GM19238 (cell line): Measurements from ENCODE around the gene B4GALT2.
A peak's percentile ranks its signal among the peaks of the same experiment; 100 is the strongest.

ENCODE experiments used
- DNase-seq: peaks from one replicate; pipeline ENCODE4 v3.0.0; 2011; ENCODE audit warnings: low spot score; ENCODE audit not compliant: insufficient read length

B4GALT2 gene

DNA sequence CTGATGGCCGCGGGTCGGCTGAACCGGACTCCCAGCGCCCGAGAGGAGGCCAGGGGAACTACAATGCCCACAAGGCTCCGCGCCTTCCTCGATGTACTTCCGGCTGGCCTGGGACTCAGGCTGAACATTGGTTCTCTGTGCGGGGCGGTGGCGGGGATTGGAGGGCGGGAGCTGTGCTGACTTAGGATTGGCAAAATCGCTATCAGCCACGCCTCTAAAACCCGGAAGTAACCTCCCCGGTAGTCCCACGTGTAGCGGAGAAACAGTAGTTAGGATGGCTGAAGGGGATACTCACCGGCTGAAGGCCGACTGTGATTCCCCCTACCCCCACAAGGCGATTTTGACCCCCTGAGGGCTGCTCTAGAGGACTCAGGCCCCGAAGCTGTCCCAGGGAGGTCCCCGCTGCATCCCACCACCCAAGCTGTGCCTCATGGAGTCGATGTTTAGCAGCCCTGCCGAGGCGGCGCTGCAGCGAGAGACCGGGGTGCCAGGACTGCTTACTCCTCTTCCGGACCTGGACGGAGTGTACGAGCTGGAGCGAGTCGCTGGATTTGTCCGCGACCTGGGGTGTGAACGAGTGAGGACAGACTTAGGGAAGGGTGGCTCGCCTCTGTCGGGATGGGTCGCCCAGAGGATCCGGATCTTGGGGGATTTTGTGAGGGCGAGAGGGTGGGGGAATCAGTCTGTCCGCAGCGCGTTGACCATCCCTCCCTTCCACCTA, 9.1 kb upstream of the B4GALT2 start, which contains the start of gene DPH2:
Gene DPH2 (plus strand): TSS at position 265 of the 721 bp plus-strand sequence. CDS start 166 bp downstream, at position 431.
- DNase-seq, result peak; percentile 100

GRCh38 chr1:43970502-43970901, 8.5 kb upstream of the B4GALT2 start:
- DNase-seq, result no peak

GRCh38 chr1:43970911-43971310, 8.1 kb upstream of the B4GALT2 start:
- DNase-seq, result no peak

DNA sequence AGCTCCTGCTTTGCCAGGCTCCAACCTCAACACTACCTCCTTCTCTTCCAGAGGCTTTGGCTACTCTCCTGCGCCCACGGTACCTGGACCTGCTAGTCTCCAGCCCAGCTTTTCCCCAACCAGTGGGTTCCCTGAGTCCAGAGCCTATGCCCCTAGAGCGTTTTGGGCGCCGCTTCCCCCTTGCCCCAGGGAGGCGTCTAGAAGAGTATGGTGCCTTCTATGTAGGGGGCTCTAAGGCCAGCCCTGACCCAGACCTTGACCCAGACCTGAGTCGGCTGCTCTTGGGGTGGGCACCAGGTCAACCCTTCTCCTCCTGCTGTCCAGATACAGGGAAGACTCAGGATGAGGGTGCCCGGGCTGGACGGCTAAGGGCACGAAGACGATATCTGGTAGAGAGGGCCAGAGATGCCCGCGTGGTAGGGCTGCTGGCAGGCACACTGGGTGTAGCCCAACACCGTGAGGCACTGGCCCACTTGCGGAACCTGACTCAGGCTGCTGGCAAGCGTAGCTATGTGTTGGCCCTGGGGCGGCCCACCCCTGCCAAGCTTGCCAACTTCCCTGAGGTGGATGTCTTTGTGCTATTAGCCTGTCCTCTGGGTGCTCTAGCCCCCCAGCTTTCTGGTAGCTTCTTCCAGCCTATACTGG, 7.6 kb upstream of the B4GALT2 start:
- DNase-seq, result no peak

GRCh38 chr1:43973981-43974442, 5.0 kb upstream of the B4GALT2 start:
- no peak for DNase-seq

DNA sequence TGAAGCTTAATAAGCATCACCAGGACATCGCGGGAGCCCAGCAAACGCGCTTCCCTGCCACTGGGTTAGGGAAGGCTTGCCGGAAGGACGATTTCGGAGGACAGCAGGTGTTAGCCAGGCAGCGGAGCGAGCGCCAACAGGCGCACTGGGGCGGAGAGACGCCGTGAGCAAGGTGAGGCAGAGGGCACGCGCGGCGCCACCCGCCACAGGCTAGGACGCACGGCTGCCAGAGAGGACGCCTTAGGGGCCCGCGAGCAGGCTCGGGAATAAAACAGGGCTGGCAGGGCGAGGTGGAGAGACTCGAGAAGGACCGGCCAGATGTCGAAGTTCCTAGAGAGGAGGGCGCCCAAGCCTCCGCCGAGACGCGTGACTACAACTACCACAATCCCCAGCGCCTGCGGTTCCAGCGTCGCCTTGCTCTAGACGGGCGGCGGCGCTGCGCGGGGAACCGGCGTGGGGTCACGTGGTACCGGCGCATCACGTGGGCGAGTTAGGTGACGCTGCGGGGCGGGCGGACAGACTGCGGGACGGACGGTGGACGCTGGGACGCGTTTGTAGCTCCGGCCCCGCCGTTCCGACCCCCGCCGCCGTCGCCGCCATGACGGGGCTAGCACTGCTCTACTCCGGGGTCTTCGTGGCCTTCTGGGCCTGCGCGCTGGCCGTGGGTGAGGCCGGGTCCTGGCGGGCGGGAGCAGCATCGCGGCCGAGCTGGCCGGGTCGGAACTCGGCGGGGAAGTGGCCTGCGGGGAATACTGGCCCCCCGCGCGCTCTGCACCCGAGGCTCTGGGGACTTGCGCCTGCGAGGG, 4.4 kb upstream of the B4GALT2 start, which contains the start of gene ATP6V0B:
Gene ATP6V0B (plus strand): TSS at position 518 of the 806 bp plus-strand sequence. CDS start 81 bp downstream, at position 599.
- peak; percentile 95 for DNase-seq

GRCh38 chr1:43975249-43975961, 3.6 kb upstream of the B4GALT2 start:
- peak; percentile 41 for DNase-seq

DNA sequence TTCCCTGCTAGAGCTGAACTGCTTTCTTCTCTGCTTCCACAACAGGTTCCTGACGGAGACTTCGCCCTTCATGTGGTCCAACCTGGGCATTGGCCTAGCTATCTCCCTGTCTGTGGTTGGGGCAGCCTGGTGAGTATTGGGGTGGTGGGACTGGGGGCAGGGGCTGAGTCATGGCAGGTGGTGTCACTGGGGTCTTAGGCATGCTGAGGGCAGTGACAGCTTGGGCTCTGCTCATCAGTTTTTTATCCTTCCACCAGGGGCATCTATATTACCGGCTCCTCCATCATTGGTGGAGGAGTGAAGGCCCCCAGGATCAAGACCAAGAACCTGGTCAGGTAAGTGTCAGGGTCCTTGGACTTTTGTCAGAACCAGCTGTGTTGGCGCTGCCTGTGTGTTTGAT, 3.0 kb upstream of the B4GALT2 start:
- no peak for DNase-seq

- DNase-seq, result no peak
Observed at GRCh38 chr1:43976890-43977289, 2.1 kb upstream of the B4GALT2 start.

GRCh38 chr1:43977376-43978263, 1.4 kb upstream of the B4GALT2 start:
- DNase-seq, result no peak

DNA sequence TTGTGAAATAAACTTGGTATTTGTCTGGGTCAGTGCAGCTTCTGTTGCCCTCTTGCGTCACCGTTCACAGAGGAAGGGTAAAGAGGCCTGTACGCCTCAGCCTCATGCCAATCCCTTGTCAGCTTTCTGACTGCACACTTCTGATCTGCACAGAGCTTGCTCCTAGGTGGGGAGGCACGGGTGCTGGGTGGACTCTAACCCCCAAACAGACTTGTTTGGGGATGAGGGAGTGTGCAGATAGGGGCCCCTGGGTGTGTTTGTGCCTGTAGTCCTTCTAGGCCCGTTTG, 803 bp upstream of the B4GALT2 start:
- no peak for DNase-seq

- no peak for DNase-seq
Observed at GRCh38 chr1:43979261-43979527, 184 bp downstream of the B4GALT2 start.

DNA sequence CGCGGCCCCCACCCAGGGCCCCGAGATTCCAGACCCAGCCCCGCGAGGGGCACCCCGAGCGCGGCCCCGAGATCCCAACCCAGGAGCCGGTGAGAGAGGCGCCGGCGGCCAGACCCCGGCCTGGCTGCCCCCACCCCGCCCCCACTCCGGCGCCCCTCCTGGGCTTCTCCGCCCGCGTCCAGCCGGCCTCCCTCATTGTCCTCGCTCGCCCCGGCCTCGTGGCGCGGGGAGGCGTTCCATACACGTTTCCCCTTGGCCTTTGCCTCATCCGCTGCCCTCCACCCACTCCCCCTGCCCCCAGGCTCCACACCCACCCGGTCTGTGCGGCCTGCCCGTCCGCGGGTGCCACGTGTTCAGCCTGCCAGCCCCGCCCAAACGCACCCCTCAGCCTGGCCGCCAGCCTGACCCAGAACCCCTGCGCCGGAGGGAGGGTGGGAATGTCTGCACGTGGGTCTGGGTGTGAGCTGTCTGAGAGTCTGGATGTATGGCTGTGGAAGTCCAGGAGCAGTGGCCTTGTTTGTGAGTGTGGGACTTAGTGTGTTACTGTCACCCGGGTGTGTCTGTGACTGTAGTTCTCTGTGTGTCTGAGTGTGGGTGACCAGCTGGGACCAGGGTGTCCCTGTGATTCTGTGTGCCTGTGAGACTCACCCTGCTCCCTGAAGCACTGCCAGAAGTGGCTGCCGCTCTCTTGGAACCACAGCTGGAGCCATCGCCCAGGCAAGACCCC, 681 bp downstream of the B4GALT2 start:
- peak; percentile 47 for DNase-seq

DNA sequence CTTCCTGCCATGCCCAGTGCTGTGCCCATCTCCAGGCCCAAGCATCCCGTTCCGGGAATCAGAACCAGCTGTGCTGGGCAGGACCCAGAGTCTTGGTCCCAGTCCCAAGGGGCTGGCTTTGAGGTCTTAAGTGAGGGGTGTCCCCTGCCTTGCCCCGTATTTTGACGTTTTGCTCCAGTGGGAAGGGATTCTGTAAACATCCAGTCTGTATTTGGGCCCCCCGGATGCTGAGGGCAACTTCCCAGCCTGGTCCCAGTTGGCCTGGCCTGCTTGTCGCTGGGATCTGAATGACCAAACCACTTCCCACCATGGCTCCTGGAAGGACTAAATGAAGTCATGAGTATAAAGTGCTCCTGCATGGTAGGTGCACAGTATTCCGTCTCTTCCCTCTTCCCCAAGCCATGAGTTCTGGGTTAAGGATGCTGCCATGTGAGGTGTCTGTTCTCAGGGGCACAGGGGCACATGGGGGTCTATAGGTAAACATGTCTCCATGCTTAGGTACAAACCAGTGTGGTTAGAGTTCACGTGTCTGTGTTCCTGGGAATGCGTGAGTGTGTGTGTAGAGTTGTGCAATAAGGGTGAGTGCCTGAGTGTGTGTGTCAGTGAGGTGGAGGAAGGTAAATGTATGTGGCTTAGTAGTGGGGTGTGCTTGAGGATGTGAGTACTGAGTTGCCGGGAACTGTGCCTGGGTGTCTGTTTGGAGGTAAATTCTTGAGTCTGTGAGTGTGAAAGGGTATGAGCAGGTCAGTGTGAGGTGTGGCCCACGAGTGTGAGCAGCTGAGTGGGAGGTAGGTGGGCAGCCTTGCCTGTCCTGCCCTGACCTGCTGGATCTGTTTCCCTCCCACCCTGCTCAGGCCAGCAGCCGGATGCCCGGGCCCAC, 1.5 kb downstream of the B4GALT2 start:
- no peak for DNase-seq

DNA sequence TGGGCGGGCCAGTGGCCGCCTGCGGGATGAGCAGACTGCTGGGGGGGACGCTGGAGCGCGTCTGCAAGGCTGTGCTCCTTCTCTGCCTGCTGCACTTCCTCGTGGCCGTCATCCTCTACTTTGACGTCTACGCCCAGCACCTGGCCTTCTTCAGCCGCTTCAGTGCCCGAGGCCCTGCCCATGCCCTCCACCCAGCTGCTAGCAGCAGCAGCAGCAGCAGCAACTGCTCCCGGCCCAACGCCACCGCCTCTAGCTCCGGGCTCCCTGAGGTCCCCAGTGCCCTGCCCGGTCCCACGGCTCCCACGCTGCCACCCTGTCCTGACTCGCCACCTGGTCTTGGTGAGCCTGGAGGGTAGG, 2.1 kb downstream of the B4GALT2 start:
- no peak for DNase-seq

- no peak for DNase-seq
Observed at GRCh38 chr1:43981636-43982035, 2.6 kb downstream of the B4GALT2 start.

- DNase-seq, result no peak
Observed at GRCh38 chr1:43982241-43982640, 3.2 kb downstream of the B4GALT2 start.

DNA sequence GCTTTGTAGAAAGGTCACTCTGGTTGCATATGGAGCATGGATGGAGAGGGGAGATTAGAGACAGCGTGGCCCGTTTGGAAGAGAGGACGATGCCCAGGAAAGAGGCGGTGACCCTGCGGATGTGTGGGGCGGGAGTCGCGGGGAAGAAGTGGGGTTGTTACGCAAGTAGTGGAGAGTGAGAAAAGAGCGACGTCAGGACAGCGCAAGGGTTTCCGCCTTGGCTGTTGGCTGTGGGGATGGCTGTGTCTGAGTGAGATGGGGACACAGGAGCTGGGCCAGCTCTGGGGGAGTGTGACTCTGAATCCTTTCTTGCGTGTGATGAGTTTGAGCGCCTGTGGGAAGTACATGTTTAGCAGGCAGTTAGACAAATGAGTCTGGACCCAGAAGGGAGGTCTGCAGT, 3.8 kb downstream of the B4GALT2 start:
- no peak for DNase-seq

DNA sequence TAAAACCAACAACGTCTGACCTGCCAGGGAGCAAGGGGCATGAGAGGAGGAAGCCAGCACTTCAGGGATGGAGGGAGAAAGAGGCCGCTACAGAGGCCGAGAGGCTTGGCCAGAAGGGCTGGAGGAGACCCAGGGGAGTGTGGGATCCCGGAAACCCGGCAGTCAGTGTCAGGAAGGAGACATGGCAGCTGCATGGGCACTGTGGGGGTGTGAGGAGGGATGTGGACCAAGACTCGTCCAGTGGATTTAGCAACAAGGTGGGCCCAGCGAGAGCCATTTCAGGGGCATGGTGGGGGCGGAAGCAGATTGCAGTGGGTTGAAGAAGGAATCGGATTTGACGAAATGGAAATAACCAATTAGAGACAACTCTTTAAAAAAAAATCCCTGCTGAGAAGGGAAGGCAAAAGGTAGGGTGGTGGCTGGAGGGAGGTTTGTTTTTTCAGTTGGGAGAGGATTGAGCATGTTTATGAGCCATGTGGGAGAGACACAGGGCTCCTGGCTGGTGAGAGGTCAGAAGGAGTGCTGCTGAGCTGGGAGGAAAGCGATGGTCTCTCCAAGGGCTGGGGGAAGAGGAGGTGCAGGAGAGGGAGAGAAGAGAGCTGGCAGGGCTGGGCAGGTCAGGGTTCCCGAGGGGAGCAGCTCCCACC, 4.4 kb downstream of the B4GALT2 start:
- no peak for DNase-seq
